Glutamatergic neuron (in vitro differentiated cells): Measurements from ENCODE around the gene SLC9C2. TPM values are rescaled to one million over a fixed set of nuclear protein-coding genes. Genes with fewer than 3 reads are reported as not detected.
"Not testable (repeated sequence)": the region's sequence is repeated elsewhere in the genome, so short reads cannot be mapped to it uniquely, and the experiment has no call there.

Experiments used
- DNase-seq: peaks from one replicate; pipeline ENCODE4 v3.0.0; 2022
- H3K27ac Mint-ChIP-seq: one replicate; pipeline ENCODE4 v1.8.0; 2020; ENCODE audit warnings: mild to moderate bottlenecking, mixed read lengths, inconsistent platforms; ENCODE audit not compliant: unreplicated experiment
- H3K27me3 Mint-ChIP-seq: one replicate; pipeline ENCODE4 v1.8.0; 2020; ENCODE audit warnings: mild to moderate bottlenecking, moderate library complexity, mixed read lengths, inconsistent platforms; ENCODE audit not compliant: unreplicated experiment
- H3K36me3 Mint-ChIP-seq: one replicate; pipeline ENCODE4 v1.8.0; 2020; ENCODE audit warnings: mild to moderate bottlenecking, mixed read lengths, inconsistent platforms; ENCODE audit not compliant: unreplicated experiment
- H3K4me1 Mint-ChIP-seq: one replicate; pipeline ENCODE4 v1.8.0; 2020; ENCODE audit warnings: mild to moderate bottlenecking, low read depth, mixed read lengths, inconsistent platforms; ENCODE audit not compliant: unreplicated experiment
- H3K4me3 Mint-ChIP-seq: one replicate; pipeline ENCODE4 v1.8.0; 2020; ENCODE audit warnings: mild to moderate bottlenecking, mixed read lengths, inconsistent platforms; ENCODE audit not compliant: unreplicated experiment
- H3K9me3 Mint-ChIP-seq: one replicate; pipeline ENCODE4 v1.8.0; 2020; ENCODE audit warnings: mild to moderate bottlenecking, moderate library complexity, mixed read lengths, inconsistent platforms; ENCODE audit not compliant: unreplicated experiment
- CTCF ChIP-seq: fragments of 200-600 bp; sonication (generic); IDR thresholded peaks from one replicate; pipeline ENCODE4 v1.5.0; 2021; ENCODE audit not compliant: partially characterized antibody, unreplicated experiment
- total RNA-seq: library from RNA; stranded (reverse); fragmentation: NEBNext Ultra II Directional; extraction: Animal tissue kit (Norgen Biotek cat#: 25700); gene quantifications from one replicate; pipeline ENCODE4 v1.2.1, GENCODE V29; 2021; ENCODE audit not compliant: unreplicated experiment

SLC9C2 gene
- total RNA-seq, 1 donor from 2014 or later, result 0.98 TPM

- TF ChIP-seq CTCF, result no peak
- H3K27me3 Mint-ChIP-seq, result peaks cover 2% of the 10 kb centered on the region
- no peak overlapping the region for H3K27ac Mint-ChIP-seq
- H3K36me3 Mint-ChIP-seq, result no peaks in the 10 kb centered on the region
- H3K4me3 Mint-ChIP-seq, result no peak overlapping the region
- DNase-seq, result no peak
- H3K9me3 Mint-ChIP-seq, result no peaks in the 10 kb centered on the region
- no peaks in the 10 kb centered on the region for H3K4me1 Mint-ChIP-seq
Observed at GRCh38 chr1:173580071-173580470, 22.8 kb downstream of the SLC9C2 start.

DNA sequence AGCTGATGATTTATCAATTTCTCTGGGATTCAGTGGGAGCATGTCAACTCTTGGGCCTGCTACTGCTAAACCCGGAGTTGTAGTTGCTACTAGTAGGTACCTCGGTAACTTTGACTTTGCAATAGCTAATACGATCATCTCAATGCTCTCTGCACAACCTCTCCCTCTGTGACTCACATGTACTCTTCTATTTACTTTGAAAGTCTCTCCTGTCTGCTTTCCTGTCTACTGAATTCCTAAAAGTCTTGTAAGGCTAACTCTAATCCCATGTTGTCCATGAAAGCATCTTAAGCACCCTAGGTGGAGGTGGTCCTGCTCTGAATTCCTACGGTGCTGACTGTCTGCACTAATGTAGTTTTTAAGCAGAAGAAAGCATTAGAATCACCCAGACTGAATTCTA is 29.3 kb downstream of the SLC9C2 start:
- no peak for DNase-seq
- TF ChIP-seq CTCF, result no peak
- no peak overlapping the region for H3K4me3 Mint-ChIP-seq
- H3K9me3 Mint-ChIP-seq, result no peaks in the 10 kb centered on the region
- H3K27ac Mint-ChIP-seq, result no peak overlapping the region
- H3K4me1 Mint-ChIP-seq, result no peaks in the 10 kb centered on the region
- no peaks in the 10 kb centered on the region for H3K36me3 Mint-ChIP-seq
- peaks cover 2% of the 10 kb centered on the region for H3K27me3 Mint-ChIP-seq

- no peaks in the 10 kb centered on the region for H3K4me1 Mint-ChIP-seq
- H3K27ac Mint-ChIP-seq, result no peak overlapping the region
- no peak overlapping the region for H3K4me3 Mint-ChIP-seq
- no peaks in the 10 kb centered on the region for H3K27me3 Mint-ChIP-seq
- H3K9me3 Mint-ChIP-seq, result no peaks in the 10 kb centered on the region
- DNase-seq, result no peak
- H3K36me3 Mint-ChIP-seq, result no peaks in the 10 kb centered on the region
- no peak for TF ChIP-seq CTCF
Observed at GRCh38 chr1:173572201-173572873, 30.5 kb downstream of the SLC9C2 start.

GRCh38 chr1:173570370-173571007 is 32.4 kb downstream of the SLC9C2 start:
- Mint-ChIP-seq H3K36me3 (no peaks in the 10 kb centered on the region), H3K4me1 (no peaks in the 10 kb centered on the region), H3K27me3 (no peaks in the 10 kb centered on the region), H3K4me3 (no peak overlapping the region), H3K27ac (no peak overlapping the region), H3K9me3 (no peaks in the 10 kb centered on the region)
- no peak for TF ChIP-seq CTCF
- DNase-seq, result no peak

- H3K27ac Mint-ChIP-seq, result no peak overlapping the region
- H3K4me3 Mint-ChIP-seq, result no peak overlapping the region
- TF ChIP-seq CTCF, result no peak
- H3K4me1 Mint-ChIP-seq, result no peaks in the 10 kb centered on the region
- no peak for DNase-seq
- H3K36me3 Mint-ChIP-seq, result no peaks in the 10 kb centered on the region
- H3K9me3 Mint-ChIP-seq, result no peaks in the 10 kb centered on the region
- H3K27me3 Mint-ChIP-seq, result no peaks in the 10 kb centered on the region
Observed at GRCh38 chr1:173568483-173568882, 34.4 kb downstream of the SLC9C2 start.

GRCh38 chr1:173563846-173564245 is 39.0 kb downstream of the SLC9C2 start:
- not testable (repeated sequence) for H3K4me3 Mint-ChIP-seq, H3K9me3 Mint-ChIP-seq

More at GRCh38 chr1:173563846-173564245, 39.0 kb downstream of the SLC9C2 start:
- not testable (repeated sequence) for H3K27ac Mint-ChIP-seq, H3K36me3 Mint-ChIP-seq, H3K4me1 Mint-ChIP-seq, H3K27me3 Mint-ChIP-seq, DNase-seq
